ENCODE results near the gene LIG1. TPM values are rescaled to one million over a fixed set of nuclear protein-coding genes. Genes with fewer than 3 reads are reported as not detected.

The LIG1 gene
- total and polyA plus RNA-seq, 2 of the 13 experiments (the other 11 are each of a cell fraction or from before 2014, with no cell fraction given): 20.1 to 64.4 TPM

- no peak for TF ChIP-seq CEBPG (CRISPR knock-in tag; IDR thresholded peaks at IDR 0.05)
- TF ChIP-seq ARNTL (CRISPR knock-in tag; IDR thresholded peaks at IDR 0.05): peak; percentile 40; the same call in 1 of the 2 replicates
- TF ChIP-seq SNAPC2 (CRISPR knock-in tag; IDR thresholded peaks at IDR 0.05): no peak
- TF ChIP-seq ZNF484 (CRISPR knock-in tag; IDR thresholded peaks at IDR 0.05; ENCODE audit: borderline replicate concordance, low read depth): no peak; the same call in 1 of the 2 replicates
- TF ChIP-seq RFX3 (CRISPR knock-in tag; IDR thresholded peaks at IDR 0.05): no peak
- no peak for TF ChIP-seq ZNF780A (CRISPR knock-in tag; IDR thresholded peaks at IDR 0.05)
- no peak for TF ChIP-seq ZNF616 (CRISPR knock-in tag; IDR thresholded peaks at IDR 0.05; ENCODE audit: low read depth)
- peak; percentile 66; the same call in 1 of the 2 replicates for TF ChIP-seq ZNF431 (CRISPR knock-in tag; IDR thresholded peaks at IDR 0.05; ENCODE audit: borderline replicate concordance, low read depth)
- peak; percentile 56; the same call in 1 of the 2 replicates for TF ChIP-seq PHF21A (CRISPR knock-in tag; IDR thresholded peaks at IDR 0.05)
- TF ChIP-seq SRF (IDR thresholded peaks at IDR 0.05; ENCODE audit: low read depth, low read length): no peak
- no peak for TF ChIP-seq MLX (CRISPR knock-in tag; IDR thresholded peaks at IDR 0.05)
- TF ChIP-seq ZBTB3 (CRISPR knock-in tag; IDR thresholded peaks at IDR 0.05; ENCODE audit: borderline replicate concordance, low read depth): peak; percentile 89; the same call in 1 of the 2 replicates
- 0 out of 2 replicates have a peak, but pooled peaks have one; percentile 45 for TF ChIP-seq ATRX (CRISPR knock-in tag; IDR thresholded peaks at IDR 0.05; ENCODE audit: borderline replicate concordance)
- 0 out of 2 replicates have a peak, but pooled peaks have one; percentile 66 for TF ChIP-seq REXO4 (CRISPR knock-in tag; IDR thresholded peaks at IDR 0.05; ENCODE audit: borderline replicate concordance)
- no peak; the same call in 1 of the 2 replicates for TF ChIP-seq KMT2A (CRISPR knock-in tag; IDR thresholded peaks at IDR 0.05)
- TF ChIP-seq NFKBIZ (CRISPR knock-in tag; IDR thresholded peaks at IDR 0.05): peak; percentile 26; the same call in 1 of the 2 replicates
- TF ChIP-seq ZHX2 (IDR thresholded peaks at IDR 0.05; ENCODE audit: low read depth): peak; percentile 43; the same call in 1 of the 2 replicates
- 0 out of 2 replicates have a peak, but pooled peaks have one; percentile 36 for TF ChIP-seq ZHX2 (CRISPR knock-in tag; IDR thresholded peaks at IDR 0.05; ENCODE audit: borderline replicate concordance)
- peak; percentile 64; the same call in 1 of the 2 replicates for TF ChIP-seq ERF (CRISPR knock-in tag; IDR thresholded peaks at IDR 0.05)
- TF ChIP-seq NFYC (CRISPR knock-in tag; IDR thresholded peaks at IDR 0.05): peak; percentile 52; the same call in 1 of the 2 replicates
- TF ChIP-seq ZNF329 (CRISPR knock-in tag; IDR thresholded peaks at IDR 0.05; ENCODE audit: low read depth): peak; percentile 46; the same call in 1 of the 2 replicates
- no peak for TF ChIP-seq STAT5B (CRISPR knock-in tag; IDR thresholded peaks at IDR 0.05)
These were observed at the start of gene LIG1, which contains the start of gene ZSWIM9 (continued) for GRCh38 chr19:48169939-48170803.
